Gastroesophageal sphincter (tissue), 3 donors: ENCODE measurements around the gene PDZD2.

Experiments used
- CTCF ChIP-seq, 4 experiments: fragments of 200-600 bp in 2 of 4; fragments of 450-650 bp in 2 of 4; sonication (generic) in 1 of 4; IDR thresholded peaks; one replicate each; pipeline ENCODE4 v1.5.1; 2017 to 2019; ENCODE audit warnings: antibody characterized with exemption in 4 of 4, mild to moderate bottlenecking in 2 of 4, moderate library complexity in 2 of 4
- POLR2A ChIP-seq, 2 donors: fragments of 450-650 bp; IDR thresholded peaks; one replicate each; pipeline ENCODE4 v1.6.1; 2017; ENCODE audit warnings: antibody characterized with exemption in 2 of 2, mild to moderate bottlenecking in 2 of 2, moderate library complexity in 1 of 2

- TF ChIP-seq CTCF (IDR thresholded peaks at IDR 0.05), result no peak
- TF ChIP-seq POLR2A (IDR thresholded peaks at IDR 0.05), result no peak
Measured at GRCh38 chr5:32047056-32047455, 408.1 kb downstream of the PDZD2 start.
